ENCODE measurements around the gene PATL2.
A peak's percentile ranks its signal among the peaks of the same experiment; 100 is the strongest.

GRCh38 chr15:44728576-44729407 lies 17.7 kb upstream of the PATL2 start:
- peak; percentile 99 for TF ChIP-seq POLR2A (IDR thresholded peaks at IDR 0.05)
- TF ChIP-seq, protein P1, sequence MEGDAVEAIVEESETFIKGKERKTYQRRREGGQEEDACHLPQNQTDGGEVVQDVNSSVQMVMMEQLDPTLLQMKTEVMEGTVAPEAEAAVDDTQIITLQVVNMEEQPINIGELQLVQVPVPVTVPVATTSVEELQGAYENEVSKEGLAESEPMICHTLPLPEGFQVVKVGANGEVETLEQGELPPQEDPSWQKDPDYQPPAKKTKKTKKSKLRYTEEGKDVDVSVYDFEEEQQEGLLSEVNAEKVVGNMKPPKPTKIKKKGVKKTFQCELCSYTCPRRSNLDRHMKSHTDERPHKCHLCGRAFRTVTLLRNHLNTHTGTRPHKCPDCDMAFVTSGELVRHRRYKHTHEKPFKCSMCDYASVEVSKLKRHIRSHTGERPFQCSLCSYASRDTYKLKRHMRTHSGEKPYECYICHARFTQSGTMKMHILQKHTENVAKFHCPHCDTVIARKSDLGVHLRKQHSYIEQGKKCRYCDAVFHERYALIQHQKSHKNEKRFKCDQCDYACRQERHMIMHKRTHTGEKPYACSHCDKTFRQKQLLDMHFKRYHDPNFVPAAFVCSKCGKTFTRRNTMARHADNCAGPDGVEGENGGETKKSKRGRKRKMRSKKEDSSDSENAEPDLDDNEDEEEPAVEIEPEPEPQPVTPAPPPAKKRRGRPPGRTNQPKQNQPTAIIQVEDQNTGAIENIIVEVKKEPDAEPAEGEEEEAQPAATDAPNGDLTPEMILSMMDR (IDR thresholded peaks at IDR 0.05) = no peak
- TF ChIP-seq EP300 (IDR thresholded peaks at IDR 0.05; ENCODE audit: low read depth) = peak; percentile 84
